ENCODE results near the gene DAAM1.

DAAM1 gene

GRCh38 chr14:59189091-59189785, 771 bp downstream of the DAAM1 start:
- peak; percentile 50 for DNase-seq

- peak; percentile 88 for DNase-seq
These were observed 1.4 kb downstream of the DAAM1 start for GRCh38 chr14:59189786-59190368.

- DNase-seq: no peak
These were observed 1.9 kb downstream of the DAAM1 start for GRCh38 chr14:59190372-59190771.

- no peak for DNase-seq
These were observed 7.4 kb downstream of the DAAM1 start for GRCh38 chr14:59195912-59196311.

DNA sequence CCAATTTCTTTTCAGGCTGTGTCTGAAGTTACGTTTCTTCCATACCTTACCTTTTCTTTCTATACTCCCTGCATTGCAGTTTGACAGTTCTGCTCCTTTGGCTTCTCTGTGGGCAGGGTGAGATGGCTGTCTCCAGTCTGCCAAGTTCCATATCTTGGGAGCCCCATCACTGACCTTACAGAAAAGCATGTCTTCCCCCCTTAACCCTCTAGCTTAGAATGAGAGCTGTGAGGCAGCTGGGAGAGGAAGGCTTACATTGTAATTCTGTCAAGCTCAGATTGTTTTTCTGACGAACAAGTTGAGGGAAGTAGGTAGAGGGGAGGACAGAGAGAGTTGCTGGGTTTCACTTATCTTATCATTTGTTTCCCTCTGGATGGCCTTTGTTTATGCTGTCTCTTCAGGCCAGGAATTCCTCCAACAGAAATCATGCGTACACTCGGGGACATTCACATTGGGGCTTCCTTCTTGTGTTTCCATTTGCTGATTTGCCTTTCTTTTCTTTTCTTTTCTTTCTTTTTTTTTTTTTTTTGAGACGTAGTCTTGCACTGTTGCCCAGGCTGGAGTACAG, 9.3 kb downstream of the DAAM1 start:
- no peak for DNase-seq

DNA sequence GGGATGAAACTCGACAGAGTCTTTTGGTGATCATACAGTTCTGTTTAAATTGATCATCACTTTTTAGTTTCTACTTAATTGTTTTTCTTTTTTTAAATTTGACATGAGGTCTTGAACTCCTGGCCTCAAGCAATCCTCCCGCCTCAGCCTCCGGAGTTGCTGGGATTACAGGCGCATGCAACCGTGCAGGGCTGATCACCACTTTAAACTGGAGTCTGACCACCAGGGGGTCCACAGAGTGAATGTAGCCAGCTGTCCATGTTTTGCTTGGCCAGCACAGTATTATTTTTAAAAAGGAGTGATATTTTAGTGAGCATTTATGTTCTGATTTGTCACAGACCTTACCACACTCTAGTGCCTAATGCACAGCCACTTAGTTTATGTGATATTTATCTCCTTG, 10.7 kb downstream of the DAAM1 start:
- no peak for DNase-seq

DNA sequence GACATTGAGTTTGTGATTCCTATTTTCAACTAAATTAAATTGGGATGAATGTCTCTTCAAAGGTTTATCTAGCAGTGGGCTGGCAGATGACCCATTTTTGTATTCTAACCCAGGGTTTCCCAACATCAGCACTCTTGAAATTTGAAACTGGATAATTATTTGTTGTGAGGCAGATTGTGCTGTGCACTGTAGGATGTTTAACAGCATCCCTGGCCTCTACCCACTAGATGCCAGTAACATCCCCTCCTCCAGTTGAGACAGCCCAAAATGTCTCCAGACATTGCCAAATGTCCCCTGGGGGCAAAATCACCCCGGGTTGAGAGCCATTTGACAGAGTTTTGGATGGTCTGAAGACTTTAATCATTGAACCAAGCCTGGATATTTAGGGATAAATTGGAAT, 11.1 kb downstream of the DAAM1 start:
- no peak for DNase-seq

- DNase-seq: no peak
These were observed 11.7 kb downstream of the DAAM1 start for GRCh38 chr14:59200195-59200594.

DNA sequence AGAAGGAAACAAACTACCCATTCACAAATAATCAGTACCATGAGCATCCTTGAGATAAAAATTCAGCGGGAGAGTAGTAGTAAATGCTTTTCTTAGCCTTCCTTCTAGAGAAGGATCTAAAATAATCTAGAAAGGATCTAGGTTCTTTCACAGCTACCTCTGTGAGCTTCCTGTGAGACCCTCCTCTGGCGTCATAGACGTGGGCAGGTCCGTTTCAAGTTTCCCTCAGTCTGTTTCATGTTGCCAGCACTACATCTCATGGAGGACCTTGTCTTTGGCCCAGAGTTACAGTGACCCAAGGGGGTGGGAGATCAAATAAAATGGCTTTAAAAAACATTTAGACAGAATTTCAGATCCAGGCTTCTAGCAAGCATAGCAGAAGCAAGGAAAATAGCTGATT, 13.6 kb downstream of the DAAM1 start:
- DNase-seq: peak; percentile 43

- DNase-seq: no peak
These were observed 15.8 kb downstream of the DAAM1 start for GRCh38 chr14:59204305-59204704.

DNA sequence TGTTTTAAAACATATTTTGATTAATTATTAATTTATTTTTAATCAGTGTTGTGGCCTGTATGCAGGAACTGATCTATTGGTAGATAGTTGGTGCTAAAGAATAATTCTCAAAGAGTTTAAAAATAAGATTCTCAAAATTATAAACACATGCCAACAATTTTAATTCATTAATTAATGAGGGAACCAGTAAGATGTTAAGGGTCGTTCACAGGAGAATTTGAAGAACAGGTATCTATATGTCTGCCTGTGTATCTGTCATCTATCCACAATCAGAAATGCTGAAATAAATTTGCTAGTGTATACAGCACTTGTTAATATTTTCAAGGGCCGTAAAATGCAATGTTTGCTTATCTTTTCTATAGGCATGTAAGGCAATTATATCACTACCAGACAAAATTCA, 18.4 kb downstream of the DAAM1 start:
- DNase-seq: no peak

DNA sequence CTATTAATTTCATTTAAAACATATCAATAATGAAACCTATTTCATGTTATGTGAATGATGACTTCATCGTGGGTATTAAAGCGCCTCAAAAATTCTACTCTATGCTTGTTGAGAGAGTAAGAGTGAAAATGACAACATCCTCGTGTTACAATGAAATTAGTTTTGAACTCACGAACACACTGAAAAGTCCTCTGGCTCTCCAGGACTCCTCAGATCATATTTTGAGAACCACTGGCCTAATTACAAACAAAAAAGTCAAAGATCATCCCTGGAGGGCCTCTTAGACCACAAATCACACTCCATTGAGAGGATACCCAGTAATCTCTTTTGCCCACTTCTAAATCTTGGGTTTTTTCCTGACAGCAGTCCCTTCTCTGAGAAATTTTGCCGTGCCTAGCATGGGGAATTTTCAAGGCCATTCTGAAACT, 19.1 kb downstream of the DAAM1 start:
- no peak for DNase-seq

DNA sequence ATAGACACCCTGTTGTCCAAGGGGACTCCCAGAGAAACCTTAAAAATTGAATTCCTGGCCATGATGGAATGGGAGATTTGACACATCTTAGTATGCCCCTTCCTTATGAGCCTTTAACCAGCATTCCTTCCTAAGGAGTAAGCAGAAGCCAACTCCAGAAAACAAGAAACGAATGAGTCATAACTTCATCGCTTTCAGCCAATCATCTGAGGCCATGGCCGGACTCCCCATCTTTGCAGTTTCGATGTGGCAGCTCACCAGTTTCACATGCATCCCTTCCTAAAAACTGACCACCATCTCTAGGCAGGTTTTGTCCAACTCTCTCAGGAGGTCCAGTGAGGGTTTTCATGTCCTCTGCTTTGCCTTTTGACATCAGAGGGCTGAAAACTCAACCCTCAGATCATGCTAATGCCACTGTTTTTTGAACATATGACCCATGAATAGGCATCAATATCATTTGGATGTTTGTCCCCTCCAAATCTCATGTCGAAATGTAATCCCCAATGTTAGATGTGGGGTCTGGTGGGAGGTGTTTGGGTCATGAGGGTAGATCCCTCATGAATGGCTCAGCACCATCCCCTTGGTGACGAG, 19.9 kb downstream of the DAAM1 start:
- DNase-seq: no peak

- DNase-seq: no peak
These were observed 20.5 kb downstream of the DAAM1 start for GRCh38 chr14:59208954-59209353.

DNA sequence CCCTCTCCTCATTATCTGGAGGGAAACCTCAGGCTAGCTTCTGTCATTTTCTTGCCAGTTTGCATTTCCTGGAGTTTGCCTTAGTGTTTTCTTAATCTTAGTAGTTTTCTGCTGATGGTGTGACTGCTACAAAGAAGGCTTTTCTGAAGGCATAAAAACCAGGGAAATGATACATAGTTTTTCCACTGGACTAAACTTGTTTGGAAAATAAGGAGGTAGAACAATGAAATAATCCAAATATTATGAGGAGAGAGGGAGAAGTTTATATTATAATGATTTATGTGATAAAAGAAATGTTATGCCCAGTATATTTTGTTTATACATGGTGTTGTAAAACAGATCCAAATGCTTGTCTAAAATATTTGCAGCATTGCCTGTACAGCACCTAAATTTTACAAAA, 22.2 kb downstream of the DAAM1 start:
- no peak for DNase-seq

DNA sequence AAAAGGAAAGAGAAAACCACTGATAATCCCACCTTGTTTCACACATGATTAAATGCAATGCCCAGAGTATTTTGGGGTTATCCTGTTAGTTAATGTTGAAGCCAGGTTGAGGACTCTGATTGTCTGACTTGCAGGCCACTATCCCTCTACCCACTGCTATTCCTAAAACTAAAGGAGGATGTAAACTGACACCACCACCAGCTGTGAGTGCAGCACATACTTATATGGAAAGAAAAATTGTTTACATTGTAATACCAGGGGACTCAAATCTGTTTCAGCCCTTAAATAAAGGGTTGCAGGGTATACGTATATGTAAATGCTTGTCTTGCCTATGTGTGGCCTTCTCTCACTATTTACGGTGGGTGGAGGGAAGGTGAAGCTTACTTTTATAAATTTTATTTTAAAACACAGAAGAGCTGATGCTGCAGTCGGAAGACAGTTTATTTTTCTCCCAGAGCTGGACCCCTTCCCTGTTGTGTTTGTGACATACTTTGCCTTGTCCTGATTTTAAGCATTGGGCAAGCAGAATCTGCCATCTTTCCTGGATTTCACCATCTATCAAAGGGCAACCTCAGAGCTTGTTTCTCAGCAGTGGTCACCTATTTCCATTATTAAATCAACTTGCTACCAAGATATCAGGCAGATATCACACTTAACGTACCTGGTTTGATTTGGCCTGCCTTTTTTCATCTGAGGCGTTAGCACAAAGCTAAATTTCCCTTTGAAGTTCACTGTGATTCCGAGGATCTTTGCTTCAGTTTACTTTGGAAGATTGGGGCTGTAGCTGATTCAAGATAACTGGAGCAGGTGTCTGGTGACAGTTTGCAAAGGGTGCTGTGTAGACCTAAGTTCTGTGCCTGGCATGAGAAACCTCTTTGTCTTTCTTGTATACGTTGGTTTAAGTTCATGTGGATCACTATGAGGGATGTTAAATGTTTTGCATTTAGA, 25.2 kb downstream of the DAAM1 start:
- DNase-seq: no peak

DNA sequence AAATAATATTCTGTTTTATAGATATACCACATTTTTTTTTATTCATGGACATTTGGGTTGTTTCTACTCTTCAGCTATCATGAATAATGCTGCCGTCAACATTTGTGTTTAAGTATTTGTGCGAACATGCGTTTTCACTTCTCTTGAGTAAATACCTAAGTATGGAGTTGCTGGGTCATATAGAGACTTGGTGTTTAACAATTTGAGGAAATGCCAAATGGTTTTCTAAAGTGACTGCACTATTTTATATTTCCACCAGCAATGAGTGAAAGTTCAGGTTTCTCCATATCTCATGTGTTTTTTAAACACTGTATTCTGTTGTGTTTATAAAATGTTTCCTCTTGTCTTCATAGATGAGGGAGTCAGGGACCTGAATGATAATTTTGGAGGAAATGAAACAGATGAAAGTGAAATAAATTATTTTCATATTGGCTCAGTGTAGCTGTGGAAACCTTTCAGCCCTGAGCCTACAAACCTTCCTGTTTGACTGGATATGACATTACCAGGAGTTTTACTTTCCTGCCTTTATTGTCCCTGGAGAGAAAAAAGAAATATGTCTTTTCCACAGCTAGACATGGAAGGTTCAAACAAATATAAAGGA, 26.3 kb downstream of the DAAM1 start:
- no peak for DNase-seq

DNA sequence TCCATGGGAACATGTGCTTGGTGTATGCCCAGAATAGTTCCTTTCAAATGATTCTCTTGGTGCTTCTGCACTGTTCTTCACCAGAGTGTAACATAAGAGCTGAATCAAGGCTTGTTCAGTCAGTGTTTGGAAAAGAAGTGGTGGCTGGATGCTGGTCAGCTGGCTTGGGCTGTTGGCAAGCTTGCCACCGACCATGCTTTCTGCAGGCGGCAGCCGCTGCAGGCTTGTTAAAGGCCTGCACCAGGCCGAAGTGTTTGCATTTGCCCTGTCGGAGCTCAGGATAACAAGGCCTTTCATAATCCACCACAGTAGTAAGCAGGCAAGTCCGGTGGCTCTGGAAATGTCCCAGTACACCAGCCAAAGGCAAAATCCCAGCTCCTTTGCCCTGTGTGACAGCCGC, 26.9 kb downstream of the DAAM1 start:
- peak; percentile 89 for DNase-seq

GRCh38 chr14:59215757-59216156, 27.3 kb downstream of the DAAM1 start:
- no peak for DNase-seq

DNA sequence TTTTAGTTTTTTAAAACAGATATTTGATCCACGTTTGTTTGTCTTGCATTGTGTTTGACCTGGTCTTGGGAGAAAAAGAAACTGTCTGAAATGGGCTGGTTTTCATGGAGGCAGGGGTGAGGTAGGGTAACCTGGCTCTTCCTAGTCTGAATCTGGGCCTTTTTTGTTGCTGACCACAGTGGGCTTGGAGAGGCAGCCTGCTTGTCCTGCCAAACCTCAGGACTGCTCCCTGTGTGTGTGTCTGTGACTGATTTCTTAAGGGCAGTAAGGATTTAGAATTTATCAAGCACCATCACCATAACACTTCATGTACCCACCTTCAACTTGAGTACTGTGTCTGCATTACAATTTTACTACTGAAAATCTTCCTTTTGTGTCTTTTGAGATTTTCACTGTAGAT, 28.5 kb downstream of the DAAM1 start:
- DNase-seq: no peak

DNA sequence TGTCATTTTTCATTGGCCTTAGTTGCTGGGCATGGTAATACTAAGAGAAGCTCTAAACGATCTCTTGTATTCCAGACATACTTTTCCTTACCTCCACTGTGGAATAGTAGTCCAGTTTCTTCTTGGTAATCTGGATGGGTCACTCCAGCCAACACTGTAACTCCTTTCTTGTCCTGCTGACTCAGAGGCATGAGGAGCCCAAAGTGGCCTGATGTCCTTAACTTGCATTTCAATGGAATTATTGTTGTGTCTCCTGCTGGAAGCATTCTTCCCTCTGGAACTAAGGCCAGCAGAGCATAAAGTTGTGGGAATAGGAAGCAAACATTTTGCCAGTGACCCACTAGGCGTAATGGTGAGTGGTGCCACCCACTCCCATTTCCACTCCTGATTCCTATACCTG, 33.1 kb downstream of the DAAM1 start:
- DNase-seq: no peak

DNA sequence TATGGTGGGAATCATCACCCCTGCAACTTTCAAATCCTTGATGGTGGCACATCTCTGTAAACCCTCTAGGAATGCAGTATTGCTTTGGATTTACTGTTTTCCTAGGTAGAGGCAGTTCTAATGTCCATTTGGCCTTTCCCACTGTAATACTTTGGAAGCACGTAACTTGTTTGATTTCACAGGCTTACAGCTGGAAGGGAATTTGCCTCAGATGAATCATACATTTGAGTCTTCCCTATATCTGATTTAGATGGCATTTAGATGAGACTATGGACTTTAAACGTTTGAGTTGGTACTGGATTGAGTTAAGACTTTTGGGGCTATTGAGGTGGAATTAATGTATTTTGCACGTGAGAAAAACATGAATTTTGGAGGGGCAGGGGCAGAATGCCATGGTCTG, 35.9 kb downstream of the DAAM1 start:
- DNase-seq: no peak

DNA sequence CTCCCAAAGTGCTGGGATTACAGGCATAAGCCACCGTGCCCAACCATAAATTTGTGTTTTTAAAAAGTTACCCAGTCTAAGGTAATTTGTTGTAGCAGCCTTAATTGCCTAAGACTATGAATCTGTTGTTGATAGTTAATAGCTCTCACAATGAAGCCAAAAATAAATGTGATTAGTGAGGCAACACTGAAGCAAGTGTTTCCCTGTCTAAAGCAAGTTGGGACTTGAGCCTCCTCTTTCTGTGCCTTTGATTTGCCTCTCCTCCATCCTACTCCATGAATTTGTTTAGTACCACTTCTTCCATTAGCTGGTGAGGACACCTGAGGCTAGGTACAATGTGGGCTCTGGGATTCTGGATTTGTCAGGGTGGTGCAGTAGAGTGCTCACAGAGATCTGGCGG, 36.8 kb downstream of the DAAM1 start:
- DNase-seq: no peak

Data from right hindlimb (tissue), 1 donor.